Progenitor cell of endocrine pancreas (in vitro differentiated cells): ENCODE results near the gene CD40. TPM values are rescaled to one million over a fixed set of nuclear protein-coding genes. Genes with fewer than 3 reads are reported as not detected.
A peak's percentile ranks its signal among the peaks of the same experiment; 100 is the strongest.

Source experiments
- DNase-seq: peaks from one replicate; pipeline ENCODE4 v3.0.0; 2021; ENCODE audit warnings: low spot score; ENCODE audit not compliant: unreplicated experiment
- H3K27ac Mint-ChIP-seq: 2 replicates; pipeline ENCODE4 v1.8.0; 2021; ENCODE audit warnings: mild to moderate bottlenecking, moderate library complexity, mixed read lengths
- H3K27me3 Mint-ChIP-seq: 2 replicates; pipeline ENCODE4 v1.8.0; 2021; ENCODE audit warnings: mixed read lengths
- H3K36me3 Mint-ChIP-seq: 2 replicates; pipeline ENCODE4 v1.8.0; 2022; ENCODE audit warnings: mixed read lengths; ENCODE audit not compliant: insufficient read depth
- H3K4me1 Mint-ChIP-seq: 2 replicates; pipeline ENCODE4 v1.8.0; 2021; ENCODE audit warnings: low read depth, mixed read lengths
- H3K4me3 Mint-ChIP-seq: 2 replicates; pipeline ENCODE4 v1.8.0; 2021; ENCODE audit warnings: low read depth, mild to moderate bottlenecking, moderate library complexity, mixed read lengths
- H3K9me3 Mint-ChIP-seq: 2 replicates; pipeline ENCODE4 v1.8.0; 2021; ENCODE audit warnings: low read depth, mixed read lengths
- CTCF ChIP-seq: fragments of 200-600 bp; sonication (generic); IDR thresholded peaks from one replicate; pipeline ENCODE4 v1.5.0; 2021; ENCODE audit warnings: antibody characterized with exemption, mild to moderate bottlenecking; ENCODE audit not compliant: unreplicated experiment
- total RNA-seq: library from RNA; stranded (reverse); gene quantifications from 2 replicates; pipeline ENCODE4 v1.2.1, GENCODE V29; 2021

The CD40 gene
- total RNA-seq, 1 donor from 2014 or later: 1.5 TPM

GRCh38 chr20:46151936-46152335, 33.8 kb downstream of the CD40 start:
- H3K4me3 Mint-ChIP-seq: no peak overlapping the region
- H3K27ac Mint-ChIP-seq: no peak overlapping the region
- peak; percentile 55 for TF ChIP-seq CTCF
- no peaks in the 10 kb centered on the region for H3K9me3 Mint-ChIP-seq
- H3K27me3 Mint-ChIP-seq: peaks cover 12% of the 10 kb centered on the region
- no peaks in the 10 kb centered on the region for H3K36me3 Mint-ChIP-seq
- H3K4me1 Mint-ChIP-seq: no peaks in the 10 kb centered on the region
- DNase-seq: no peak

GRCh38 chr20:46152824-46153586, 34.9 kb downstream of the CD40 start:
- Mint-ChIP-seq H3K27ac (no peak overlapping the region), H3K4me3 (no peak overlapping the region), H3K9me3 (no peaks in the 10 kb centered on the region), H3K4me1 (no peaks in the 10 kb centered on the region), H3K27me3 (peaks cover 12% of the 10 kb centered on the region), H3K36me3 (no peaks in the 10 kb centered on the region)
- no peak for DNase-seq
- TF ChIP-seq CTCF: no peak

- DNase-seq: no peak
- Mint-ChIP-seq H3K4me1 (no peaks in the 10 kb centered on the region), H3K27ac (no peak overlapping the region), H3K27me3 (peaks cover 12% of the 10 kb centered on the region), H3K4me3 (no peak overlapping the region), H3K9me3 (no peaks in the 10 kb centered on the region), H3K36me3 (no peaks in the 10 kb centered on the region)
- no peak for TF ChIP-seq CTCF
Observed at GRCh38 chr20:46154305-46154704, 36.2 kb downstream of the CD40 start.

GRCh38 chr20:46154796-46155195, 36.7 kb downstream of the CD40 start:
- H3K36me3 Mint-ChIP-seq: no peaks in the 10 kb centered on the region
- DNase-seq: no peak
- no peaks in the 10 kb centered on the region for H3K4me1 Mint-ChIP-seq
- H3K4me3 Mint-ChIP-seq: no peak overlapping the region
- H3K9me3 Mint-ChIP-seq: no peaks in the 10 kb centered on the region
- H3K27ac Mint-ChIP-seq: no peak overlapping the region
- peaks cover 14% of the 10 kb centered on the region for H3K27me3 Mint-ChIP-seq
- no peak for TF ChIP-seq CTCF

- H3K9me3 Mint-ChIP-seq: no peaks in the 10 kb centered on the region
- no peaks in the 10 kb centered on the region for H3K36me3 Mint-ChIP-seq
- H3K27me3 Mint-ChIP-seq: peaks cover 16% of the 10 kb centered on the region
- DNase-seq: no peak
- TF ChIP-seq CTCF: no peak
- no peaks in the 10 kb centered on the region for H3K4me1 Mint-ChIP-seq
- H3K4me3 Mint-ChIP-seq: no peak overlapping the region
- no peak overlapping the region for H3K27ac Mint-ChIP-seq
Observed at GRCh38 chr20:46156065-46156464, 38.0 kb downstream of the CD40 start.
